HepG2 (cell line): ENCODE results near the gene KCNMB2. TPM values are rescaled to one million over a fixed set of nuclear protein-coding genes. Genes with fewer than 3 reads are reported as not detected.

Experiments
- ATAC-seq: fragments of 200-7000 bp; cut with Tn5 transposase; 3 replicates; pipeline ENCODE4 v1.9.1; 2020; ENCODE audit warnings: mild to moderate bottlenecking, moderate library complexity
- BruUV-seq: library from RNA; stranded (reverse); fragments of 400-500 nt; replicated peaks from 2 replicates; lab custom pipeline; 2021; lab: Mats Ljungman, UMichigan
- CTCF ChIA-PET: fragments of 300-600 bp; formaldehyde crosslinking; extraction: SDS; loops from one replicate; lab custom pipeline; 2021; ENCODE audit warnings: low total read pairs, inconsistent platforms, low intra/inter-chr PET ratio; lab: Yijun Ruan, JAX
- POLR2A ChIA-PET: fragments of 350-600 bp; sonication (Branson Sonifier 250); formaldehyde crosslinking; loops from one replicate; lab custom pipeline; 2020; ENCODE audit warnings: antibody characterized with exemption, inconsistent platforms; lab: Yijun Ruan, JAX
- DNase-seq: peaks from one replicate; pipeline ENCODE4 v3.0.0-alpha.2; 2015; ENCODE audit warnings: low spot score
- FAIRE-seq: peaks from 3 replicates; lab custom pipeline; 2011; peaks lifted over from hg19 to GRCh38; lab: Jason Lieb, UNC
- H2AFZ ChIP-seq: one replicate; pipeline ENCODE4 v1.6.1; 2011; ENCODE audit warnings: low read length, inconsistent platforms
- H3K27ac ChIP-seq: fragments of 300-600 bp; 3 replicates; pipeline ENCODE4 v1.8.0; 2011; ENCODE audit warnings: mixed run types, mild to moderate bottlenecking, mixed read lengths, low read length, inconsistent platforms; ENCODE audit not compliant: insufficient read depth; ENCODE audit errors: extremely low read length
- H3K27me3 ChIP-seq, 2 experiments: fragments of 200-600 bp in 1 of 2; 2 replicates in 1 of 2; 3 replicates in 1 of 2; pipeline versions ENCODE4 v1.6.0 to v1.8.0; 2011; ENCODE audit warnings: low read length in 2 of 2, mild to moderate bottlenecking in 2 of 2, moderate library complexity in 2 of 2, inconsistent platforms in 1 of 2; ENCODE audit not compliant: insufficient read depth in 2 of 2, control insufficient read depth in 1 of 2
- H3K36me3 ChIP-seq, 2 experiments: fragments of 200-600 bp in 1 of 2; replicated peaks in 1 of 2; 2 replicates in 1 of 2; 3 replicates in 1 of 2; pipeline versions ENCODE4 v1.5.1 to v1.8.0; 2011; ENCODE audit warnings: low read length in 2 of 2, inconsistent platforms in 1 of 2; ENCODE audit not compliant: insufficient read depth in 2 of 2, control insufficient read depth in 1 of 2
- H3K4me1 ChIP-seq: 2 replicates; pipeline ENCODE4 v1.5.1; 2012; ENCODE audit warnings: low read length, inconsistent platforms; ENCODE audit not compliant: insufficient read depth
- H3K4me2 ChIP-seq: 2 replicates; pipeline ENCODE4 v1.6.0; 2011; ENCODE audit warnings: low read depth, low read length, inconsistent platforms
- H3K4me3 ChIP-seq, 3 experiments: fragments of 200-600 bp in 1 of 3; sonication (generic), shearing (Covaris generic) in 1 of 3; replicated peaks in 1 of 3; 2 replicates each; pipeline ENCODE4 v1.5.1; 2011 to 2016; ENCODE audit warnings: low read length in 3 of 3, inconsistent platforms in 2 of 3, low read depth in 2 of 3, mild to moderate bottlenecking in 2 of 3, control low read depth in 1 of 3, mixed read lengths in 1 of 3; ENCODE audit not compliant: insufficient read depth in 1 of 3
- H3K79me2 ChIP-seq: one replicate; pipeline ENCODE4 v1.6.1; 2011; ENCODE audit warnings: low read length, inconsistent platforms; ENCODE audit not compliant: insufficient read depth
- H3K9ac ChIP-seq: 2 replicates; pipeline ENCODE4 v1.6.0; 2011; ENCODE audit warnings: mild to moderate bottlenecking, low read depth, low read length, inconsistent platforms; ENCODE audit not compliant: insufficient read depth
- H3K9me3 ChIP-seq: 2 replicates; pipeline ENCODE4 v1.5.1; 2012; ENCODE audit warnings: mild to moderate bottlenecking, low read length
- H4K20me1 ChIP-seq: 2 replicates; pipeline ENCODE4 v1.6.0; 2011; ENCODE audit warnings: inconsistent platforms, mild to moderate bottlenecking, low read length, moderate library complexity; ENCODE audit not compliant: insufficient read depth
- CAMTA2 ChIP-seq: sonication (generic); formaldehyde crosslinking; IDR thresholded peaks from 2 replicates; pipeline ENCODE4 v1.4.0; 2020; ENCODE audit warnings: mild to moderate bottlenecking, missing genetic modification reagents, borderline replicate concordance
- HIVEP1 ChIP-seq: sonication (generic); formaldehyde crosslinking; IDR thresholded peaks from 2 replicates; pipeline ENCODE4 v1.4.0; 2020; ENCODE audit warnings: mild to moderate bottlenecking, missing genetic modification reagents
- RXRB ChIP-seq: IDR thresholded peaks from 2 replicates; pipeline ENCODE4 v1.6.1; 2016; ENCODE audit warnings: borderline replicate concordance, missing genetic modification reagents, missing compliant biosample characterization
- SCMH1 ChIP-seq: sonication (generic); formaldehyde crosslinking; IDR thresholded peaks from 2 replicates; pipeline ENCODE4 v1.9.0; 2021; ENCODE audit warnings: missing genetic modification reagents, mild to moderate bottlenecking, borderline replicate concordance
- ZBTB8A ChIP-seq: sonication (generic); formaldehyde crosslinking; IDR thresholded peaks from 2 replicates; pipeline ENCODE4 v1.4.0; 2020; ENCODE audit warnings: mild to moderate bottlenecking, low read depth, missing genetic modification reagents, borderline replicate concordance
- ZFY ChIP-seq: sonication (generic); formaldehyde crosslinking; IDR thresholded peaks from 2 replicates; pipeline ENCODE4 v1.4.0; 2020; ENCODE audit warnings: missing genetic modification reagents
- in situ Hi-C: cut with HindIII; loops from 2 replicates; pipeline ENCODE4 v1.10.0; 2017; ENCODE audit warnings: low pct_unique_long_range_greater_than_20kb; ENCODE audit not compliant: extremely low pct_ligation_motif_present
- intact Hi-C: fragments of 100-400 bp; cut with micrococcal nuclease; formaldehyde crosslinking; loops from one replicate; pipeline ENCODE4 v1.10.0; 2022; ENCODE audit not compliant: unreplicated experiment
- polyA plus RNA-seq, 8 experiments: library from polyadenylated mRNA; depleted of rRNA in 3 of 8; stranded (reverse) in 7 of 8; unstranded in 1 of 8; fragments of >200 nt; fragmentation: Illumina TruSeq in 4 of 8; extraction: Trizol in 4 of 8; gene quantifications; 2 replicates each; pipeline versions ENCODE4 v1.2.1 to v1.2.3, GENCODE V29; 2011 to 2016; ENCODE audit warnings: low read depth in 4 of 8, missing spikeins in 1 of 8, mixed read lengths in 1 of 8; ENCODE audit not compliant: insufficient read depth in 1 of 8
- total RNA-seq, 5 experiments: library from RNA; depleted of rRNA; stranded (reverse); fragments of >200 nt; fragmentation: Illumina TruSeq; extraction: Trizol; gene quantifications; 2 replicates each; pipeline ENCODE4 v1.2.3, GENCODE V29; 2016; ENCODE audit warnings: low read depth in 1 of 5
- TF ChIP-seq, protein P1 (sequence below): sonication (generic); formaldehyde crosslinking; IDR thresholded peaks from 2 replicates; pipeline ENCODE4 v1.8.1; 2023; ENCODE audit warnings: mild to moderate bottlenecking, moderate library complexity, missing genetic modification reagents
- TF ChIP-seq, protein P2 (sequence below): sonication (generic); formaldehyde crosslinking; IDR thresholded peaks from 2 replicates; pipeline ENCODE4 v1.4.0; 2020; ENCODE audit warnings: missing genetic modification reagents, mild to moderate bottlenecking, borderline replicate concordance
- TF ChIP-seq, protein P3 (sequence below): sonication (generic); formaldehyde crosslinking; IDR thresholded peaks from 2 replicates; pipeline ENCODE4 v1.5.1; 2020; ENCODE audit warnings: mild to moderate bottlenecking, missing genetic modification reagents

KCNMB2 gene
- total and polyA plus RNA-seq, 2 of the 13 experiments (the other 11 are each of a cell fraction or from before 2014, with no cell fraction given): not detected

- TF ChIP-seq, protein P1, sequence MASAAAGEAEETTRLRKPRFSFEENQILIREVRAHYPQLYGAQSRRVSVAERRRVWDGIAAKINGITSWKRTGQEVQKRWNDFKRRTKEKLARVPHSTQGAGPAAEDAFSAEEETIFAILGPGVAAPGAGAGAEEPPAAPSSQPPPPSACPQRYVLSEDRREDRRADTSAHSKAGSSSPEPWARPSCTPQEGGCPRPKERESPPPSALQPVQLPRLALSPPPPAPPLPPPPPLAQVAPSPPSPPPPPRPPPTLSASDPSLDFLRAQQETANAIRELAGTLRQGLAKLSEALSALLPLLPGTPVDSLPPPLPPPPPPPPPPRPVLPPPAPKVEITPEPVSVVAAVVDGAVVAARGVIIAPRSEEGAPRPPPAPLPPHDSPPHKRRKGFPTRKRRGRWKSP: no peak
- no peak for TF ChIP-seq HIVEP1
- TF ChIP-seq, all 625 proteins: peak for 0
Measured at GRCh38 chr3:178787960-178788359, 251.7 kb downstream of the KCNMB2 start (continued).

GRCh38 chr3:178794711-178795110 lies 258.5 kb downstream of the KCNMB2 start:
- no peak overlapping the region for H3K27ac ChIP-seq
- no peak for ATAC-seq
- no peaks in the 10 kb centered on the region for H3K27me3 ChIP-seq
- no peaks in the 10 kb centered on the region for H3K79me2 ChIP-seq
- no peaks in the 10 kb centered on the region for H4K20me1 ChIP-seq
- H3K9ac ChIP-seq: no peak overlapping the region
- in situ Hi-C loops (no loop called here), intact Hi-C loops (no loop called here)
- H3K9me3 ChIP-seq: no peaks in the 10 kb centered on the region
- no peak overlapping the region for H2AFZ ChIP-seq
- no peak overlapping the region for H3K4me3 ChIP-seq
- H3K4me1 ChIP-seq: no peaks in the 10 kb centered on the region
- no peak for DNase-seq
- TF ChIP-seq ZBTB8A (CRISPR knock-in tag): no peak
- TF ChIP-seq SCMH1: no peak
- no peak for TF ChIP-seq ZFY (CRISPR knock-in tag)
- TF ChIP-seq, protein P2, sequence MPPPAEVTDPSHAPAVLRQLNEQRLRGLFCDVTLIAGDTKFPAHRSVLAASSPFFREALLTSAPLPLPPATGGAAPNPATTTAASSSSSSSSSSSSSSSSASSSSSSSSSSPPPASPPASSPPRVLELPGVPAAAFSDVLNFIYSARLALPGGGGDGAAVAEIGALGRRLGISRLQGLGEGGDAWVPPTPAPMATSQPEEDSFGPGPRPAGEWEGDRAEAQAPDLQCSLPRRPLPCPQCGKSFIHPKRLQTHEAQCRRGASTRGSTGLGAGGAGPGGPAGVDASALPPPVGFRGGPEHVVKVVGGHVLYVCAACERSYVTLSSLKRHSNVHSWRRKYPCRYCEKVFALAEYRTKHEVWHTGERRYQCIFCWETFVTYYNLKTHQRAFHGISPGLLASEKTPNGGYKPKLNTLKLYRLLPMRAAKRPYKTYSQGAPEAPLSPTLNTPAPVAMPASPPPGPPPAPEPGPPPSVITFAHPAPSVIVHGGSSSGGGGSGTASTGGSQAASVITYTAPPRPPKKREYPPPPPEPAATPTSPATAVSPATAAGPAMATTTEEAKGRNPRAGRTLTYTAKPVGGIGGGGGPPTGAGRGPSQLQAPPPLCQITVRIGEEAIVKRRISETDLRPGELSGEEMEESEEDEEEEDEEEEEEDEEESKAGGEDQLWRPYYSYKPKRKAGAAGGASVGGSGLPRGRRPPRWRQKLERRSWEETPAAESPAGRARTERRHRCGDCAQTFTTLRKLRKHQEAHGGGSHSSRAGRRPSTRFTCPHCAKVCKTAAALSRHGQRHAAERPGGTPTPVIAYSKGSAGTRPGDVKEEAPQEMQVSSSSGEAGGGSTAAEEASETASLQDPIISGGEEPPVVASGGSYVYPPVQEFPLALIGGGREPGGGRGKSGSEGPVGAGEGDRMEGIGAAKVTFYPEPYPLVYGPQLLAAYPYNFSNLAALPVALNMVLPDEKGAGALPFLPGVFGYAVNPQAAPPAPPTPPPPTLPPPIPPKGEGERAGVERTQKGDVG (CRISPR knock-in tag): no peak
- no peak for TF ChIP-seq CAMTA2 (CRISPR knock-in tag)
- TF ChIP-seq, protein P3, sequence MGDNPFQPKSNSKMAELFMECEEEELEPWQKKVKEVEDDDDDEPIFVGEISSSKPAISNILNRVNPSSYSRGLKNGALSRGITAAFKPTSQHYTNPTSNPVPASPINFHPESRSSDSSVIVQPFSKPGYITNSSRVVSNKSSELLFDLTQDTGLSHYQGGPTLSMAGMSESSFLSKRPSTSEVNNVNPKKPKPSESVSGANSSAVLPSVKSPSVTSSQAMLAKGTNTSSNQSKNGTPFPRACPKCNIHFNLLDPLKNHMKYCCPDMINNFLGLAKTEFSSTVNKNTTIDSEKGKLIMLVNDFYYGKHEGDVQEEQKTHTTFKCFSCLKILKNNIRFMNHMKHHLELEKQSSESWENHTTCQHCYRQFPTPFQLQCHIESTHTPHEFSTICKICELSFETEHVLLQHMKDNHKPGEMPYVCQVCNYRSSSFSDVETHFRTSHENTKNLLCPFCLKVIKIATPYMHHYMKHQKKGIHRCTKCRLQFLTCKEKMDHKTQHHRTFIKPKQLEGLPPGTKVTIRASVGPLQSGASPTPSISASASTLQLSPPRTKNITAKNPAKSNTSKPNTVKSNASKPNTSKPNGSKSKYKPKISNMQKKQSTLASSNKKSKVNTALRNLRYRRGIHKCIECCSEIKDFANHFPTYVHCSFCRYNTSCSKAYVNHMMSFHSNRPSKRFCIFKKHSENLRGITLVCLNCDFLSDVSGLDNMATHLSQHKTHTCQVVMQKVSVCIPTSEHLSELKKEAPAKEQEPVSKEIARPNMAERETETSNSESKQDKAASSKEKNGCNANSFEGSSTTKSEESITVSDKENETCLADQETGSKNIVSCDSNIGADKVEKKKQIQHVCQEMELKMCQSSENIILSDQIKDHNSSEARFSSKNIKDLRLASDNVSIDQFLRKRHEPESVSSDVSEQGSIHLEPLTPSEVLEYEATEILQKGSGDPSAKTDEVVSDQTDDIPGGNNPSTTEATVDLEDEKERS: no peak
- no peak for TF ChIP-seq RXRB
- no TSS peak for BruUV-seq
- no peak overlapping the region for H3K4me2 ChIP-seq
- no peaks in the 10 kb centered on the region for H3K36me3 ChIP-seq
- ChIA-PET POLR2A (no interaction called here), CTCF (no interaction called here)
- no peak for FAIRE-seq
